Breast epithelium (tissue), 3 donors: ENCODE data around the gene ETV2.

Experiments
- CTCF ChIP-seq, 3 donors: fragments of 450-650 bp; IDR thresholded peaks; one replicate each; pipeline ENCODE4 v1.5.1; 2016 to 2017; ENCODE audit warnings: antibody characterized with exemption in 3 of 3, mild to moderate bottlenecking in 3 of 3, moderate library complexity in 3 of 3
- POLR2A ChIP-seq: fragments of 450-650 bp; IDR thresholded peaks from one replicate; pipeline ENCODE4 v1.6.1; 2016; ENCODE audit warnings: antibody characterized with exemption, mild to moderate bottlenecking, moderate library complexity
- POLR2AphosphoS5 ChIP-seq, 3 donors: sonication (generic); formaldehyde crosslinking; IDR thresholded peaks; one replicate each; pipeline ENCODE4 v1.6.1; 2017; ENCODE audit warnings: antibody characterized with exemption in 3 of 3

GRCh38 chr19:35692010-35692409 is 50.5 kb downstream of the ETV2 start:
- TF ChIP-seq CTCF (IDR thresholded peaks at IDR 0.05) (no peak), POLR2AphosphoS5 (IDR thresholded peaks at IDR 0.05) (no peak), POLR2A (no peak)
